ENCODE measurements around the gene LRRC36. TPM values are rescaled to one million over a fixed set of nuclear protein-coding genes. Genes with fewer than 3 reads are reported as not detected.
A peak's percentile ranks its signal among the peaks of the same experiment; 100 is the strongest.

The LRRC36 gene
- total and polyA plus RNA-seq, 8 donors = 0.37 to 33.0 (median 0.96) TPM; not detected in 4

DNA sequence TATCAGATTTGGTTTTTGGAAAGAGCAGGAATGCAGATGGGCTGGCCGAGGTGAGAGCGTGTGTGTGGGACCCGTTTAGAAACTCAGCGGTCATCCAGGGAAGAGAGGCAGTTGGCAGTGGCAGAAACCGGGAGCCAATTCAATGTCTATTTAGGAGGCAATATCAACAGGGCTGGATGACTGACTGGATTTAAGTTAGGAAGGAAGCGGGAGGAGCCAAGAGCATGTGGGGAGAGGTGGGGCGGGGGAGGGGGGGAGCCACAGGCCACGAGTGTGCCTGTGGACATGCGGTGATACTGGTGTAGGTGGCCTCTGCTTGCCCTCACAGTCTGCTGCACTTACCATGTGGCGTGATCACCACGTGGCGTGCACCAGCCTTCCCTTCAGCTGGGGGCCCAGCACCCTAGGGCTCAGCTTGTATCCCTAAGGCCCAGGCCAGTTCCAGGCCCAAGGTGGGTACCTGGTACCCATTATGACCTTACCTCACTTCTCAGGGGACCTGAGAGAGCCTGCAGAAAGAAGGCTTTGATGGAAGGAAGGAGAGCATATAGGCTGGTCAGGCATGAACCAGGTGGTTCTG lies 77.5 kb downstream of the LRRC36 start:
- WGBS, 5 donors = 69 to 81% (median 72%) methylated on average over 12 of the region's 12 CpGs
- no peaks in the 10 kb centered on the region for H3K9me3 ChIP-seq
- no peaks in the 10 kb centered on the region for H3K27me3 ChIP-seq
- no peaks in the 10 kb centered on the region for H3K36me3 ChIP-seq
- intact Hi-C loops (cut with DNase I; ENCODE audit: low total_unique reads) = loop anchor here (10.0 kb wide), 1 partner anchor 139 kb away; no protein-coding TSS in a partner anchor
- H3K4me1 ChIP-seq = peaks cover 14 to 47% (median 37%) of the 10 kb centered on the region in 4 donors
- DNase-seq = peak in 1 of 2 donors; percentile 38
- H3K27ac ChIP-seq = peak overlapping the region; percentile 59 to 86 (median 75)
- TF ChIP-seq POLR2A (IDR thresholded peaks at IDR 0.05) (no peak), EP300 (IDR thresholded peaks at IDR 0.05) (no peak)
- H3K4me3 ChIP-seq = no peak overlapping the region

DNA sequence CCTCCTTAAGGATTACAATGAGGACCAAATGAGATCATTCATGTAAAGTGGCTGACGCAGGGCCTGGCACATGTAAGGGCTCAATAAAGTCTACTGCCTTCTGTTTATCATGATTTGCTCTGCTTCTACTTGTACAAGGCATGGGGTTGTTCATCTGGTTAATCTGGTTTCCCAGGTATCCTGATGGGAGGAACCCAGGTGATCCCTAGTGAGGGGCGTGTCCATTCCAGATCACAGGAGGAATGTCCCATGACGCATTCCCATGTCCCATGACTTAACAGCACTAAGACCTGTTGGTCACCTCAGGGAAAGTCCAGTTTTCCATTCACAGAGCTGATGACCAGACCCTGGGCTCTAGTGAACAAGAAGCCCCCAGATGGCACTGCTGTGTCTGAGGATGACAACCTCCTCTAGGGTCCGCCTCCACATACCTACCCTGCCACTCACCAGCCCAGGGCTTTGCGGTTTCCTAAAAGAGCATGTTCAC lies 78.2 kb downstream of the LRRC36 start:
- TF ChIP-seq, protein P1, sequence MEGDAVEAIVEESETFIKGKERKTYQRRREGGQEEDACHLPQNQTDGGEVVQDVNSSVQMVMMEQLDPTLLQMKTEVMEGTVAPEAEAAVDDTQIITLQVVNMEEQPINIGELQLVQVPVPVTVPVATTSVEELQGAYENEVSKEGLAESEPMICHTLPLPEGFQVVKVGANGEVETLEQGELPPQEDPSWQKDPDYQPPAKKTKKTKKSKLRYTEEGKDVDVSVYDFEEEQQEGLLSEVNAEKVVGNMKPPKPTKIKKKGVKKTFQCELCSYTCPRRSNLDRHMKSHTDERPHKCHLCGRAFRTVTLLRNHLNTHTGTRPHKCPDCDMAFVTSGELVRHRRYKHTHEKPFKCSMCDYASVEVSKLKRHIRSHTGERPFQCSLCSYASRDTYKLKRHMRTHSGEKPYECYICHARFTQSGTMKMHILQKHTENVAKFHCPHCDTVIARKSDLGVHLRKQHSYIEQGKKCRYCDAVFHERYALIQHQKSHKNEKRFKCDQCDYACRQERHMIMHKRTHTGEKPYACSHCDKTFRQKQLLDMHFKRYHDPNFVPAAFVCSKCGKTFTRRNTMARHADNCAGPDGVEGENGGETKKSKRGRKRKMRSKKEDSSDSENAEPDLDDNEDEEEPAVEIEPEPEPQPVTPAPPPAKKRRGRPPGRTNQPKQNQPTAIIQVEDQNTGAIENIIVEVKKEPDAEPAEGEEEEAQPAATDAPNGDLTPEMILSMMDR (IDR thresholded peaks at IDR 0.05) = no peak
- TF ChIP-seq EP300 (IDR thresholded peaks at IDR 0.05) = no peak
- peak; percentile 5 to 91 (median 82) for TF ChIP-seq POLR2AphosphoS5 (IDR thresholded peaks at IDR 0.05)
- Histone ChIP-seq H3K27ac (peak overlapping the region; percentile 73 to 86 (median 75)), H3K27me3 (no peaks in the 10 kb centered on the region), H3K4me1 (peaks cover 7 to 40% (median 30%) of the 10 kb centered on the region in 4 donors), H3K36me3 (peaks cover 0 to 4% (median 0%) of the 10 kb centered on the region in 4 donors), H3K4me3 (no peak overlapping the region), H3K9me3 (no peaks in the 10 kb centered on the region)
- peak; percentile 88 to 96 for DNase-seq
- WGBS, 5 donors = 44 to 71% (median 57%) methylated on average over 4 to 5 of the region's 5 CpGs
- intact Hi-C loops (cut with DNase I; ENCODE audit: low total_unique reads) = loop anchor here (10.0 kb wide), 1 partner anchor 140 kb away; no protein-coding TSS in a partner anchor

DNA sequence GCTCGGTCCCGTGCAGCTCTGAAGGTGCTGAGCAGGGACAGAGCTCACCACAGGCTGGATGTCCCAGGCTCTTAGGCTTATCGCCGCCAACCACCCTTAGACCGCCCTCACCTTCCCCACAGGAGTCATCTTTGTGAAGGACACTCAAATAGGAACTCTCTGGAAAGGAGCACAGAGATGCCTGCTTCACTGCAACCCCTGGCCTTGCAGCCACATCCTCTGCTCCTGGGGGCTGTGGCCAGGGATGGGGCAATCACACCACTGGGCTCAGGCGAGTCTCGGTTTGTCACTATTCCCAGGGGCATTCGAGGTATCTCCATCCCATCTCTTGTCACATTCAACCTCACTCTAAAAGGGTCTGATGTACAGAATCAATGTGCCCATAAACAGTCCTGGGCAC lies 78.7 kb downstream of the LRRC36 start:
- Histone ChIP-seq H3K4me3 (no peak overlapping the region), H3K27me3 (no peaks in the 10 kb centered on the region), H3K27ac (peak overlapping the region; percentile 68 to 86 (median 74)), H3K36me3 (peaks cover 0 to 4% (median 0%) of the 10 kb centered on the region in 4 donors), H3K4me1 (peaks cover 5 to 37% (median 28%) of the 10 kb centered on the region in 4 donors), H3K9me3 (no peaks in the 10 kb centered on the region)
- DNase-seq = no peak
- intact Hi-C loops (cut with DNase I; ENCODE audit: low total_unique reads) = loop anchor here (10.0 kb wide), 1 partner anchor 141 kb away; no protein-coding TSS in a partner anchor
- TF ChIP-seq POLR2A (IDR thresholded peaks at IDR 0.05) (no peak), EP300 (IDR thresholded peaks at IDR 0.05) (no peak), POLR2AphosphoS5 (IDR thresholded peaks at IDR 0.05) (no peak)
- TF ChIP-seq, protein P1 (IDR thresholded peaks at IDR 0.05) = no peak
- WGBS, 5 donors = 71 to 89% (median 79%) methylated on average over 8 of the region's 8 CpGs

DNA sequence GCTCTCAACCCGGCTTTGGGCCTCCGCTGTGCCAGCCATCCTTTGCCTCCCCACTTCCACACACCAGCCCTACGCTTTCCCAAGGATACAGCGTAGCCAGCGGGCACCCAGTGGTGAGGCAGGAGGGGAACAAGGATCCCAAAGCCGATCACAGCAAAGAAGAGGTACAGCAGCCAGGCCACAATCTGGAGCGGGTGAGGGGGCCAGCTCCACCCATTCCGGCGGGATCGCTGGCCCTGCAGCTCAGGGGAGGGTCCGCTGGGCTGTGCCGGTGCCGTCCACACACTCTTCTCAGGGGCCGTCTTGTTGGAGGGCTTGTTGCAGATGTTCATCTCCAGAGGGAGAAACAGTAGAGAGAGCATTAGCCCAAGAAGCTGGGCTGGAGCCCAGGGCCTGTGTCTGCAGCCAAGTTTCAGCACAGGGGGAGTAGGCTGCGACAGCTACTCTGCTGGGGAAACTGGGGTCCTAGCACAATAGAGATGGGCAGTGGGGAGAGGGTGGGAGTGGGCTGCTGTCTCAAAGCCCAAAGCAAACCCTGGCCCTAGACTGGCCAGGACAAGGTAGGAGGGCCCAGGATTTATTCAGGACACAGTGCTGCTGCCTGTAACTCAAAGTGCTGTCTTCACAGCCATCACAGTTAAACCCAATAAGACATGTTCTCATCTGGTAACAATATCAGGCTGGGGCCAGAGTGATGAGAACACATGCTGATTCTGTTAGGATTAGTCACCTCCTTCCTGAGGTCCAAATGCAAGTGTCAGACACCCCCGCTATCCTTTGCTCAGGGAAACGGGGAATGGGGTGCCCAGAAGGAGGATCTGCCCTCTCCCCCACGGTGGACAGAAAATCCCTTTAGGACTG lies 79.7 kb downstream of the LRRC36 start:
- H3K36me3 ChIP-seq = peaks cover 0 to 4% (median 0%) of the 10 kb centered on the region in 4 donors
- intact Hi-C loops (cut with DNase I; ENCODE audit: low total_unique reads) = loop anchor here (10.0 kb wide), 1 partner anchor 142 kb away; no protein-coding TSS in a partner anchor

More for the DNA sequence above, 79.7 kb downstream of the LRRC36 start:
- H3K4me3 ChIP-seq = no peak overlapping the region
- no peaks in the 10 kb centered on the region for H3K9me3 ChIP-seq
- peaks cover 5 to 37% (median 28%) of the 10 kb centered on the region in 4 donors for H3K4me1 ChIP-seq
- 70 to 80% (median 76%) methylated on average over 16 to 18 of the region's 18 CpGs for WGBS, 5 donors
- peak in 1 of 2 donors; percentile 75 for DNase-seq
- TF ChIP-seq EP300 (IDR thresholded peaks at IDR 0.05) (no peak), POLR2AphosphoS5 (IDR thresholded peaks at IDR 0.05) (no peak), POLR2A (IDR thresholded peaks at IDR 0.05) (no peak)
- TF ChIP-seq, protein P1 (IDR thresholded peaks at IDR 0.05) = no peak
- H3K27me3 ChIP-seq = no peaks in the 10 kb centered on the region
- H3K27ac ChIP-seq = peak overlapping the region; percentile 20 to 86 (median 74)
